Fibroblast of gingiva (primary cell): ENCODE data around the gene RIN2.

Experiments
- DNase-seq: peaks from one replicate; pipeline ENCODE4 v3.0.0-alpha.2; 2011; ENCODE audit warnings: low read depth

The RIN2 gene

GRCh38 chr20:19765266-19765665 is 7.2 kb downstream of the RIN2 start:
- no peak for DNase-seq

- no peak for DNase-seq
Measured at GRCh38 chr20:19765913-19766312, 7.9 kb downstream of the RIN2 start.

GRCh38 chr20:19767070-19767469 is 9.0 kb downstream of the RIN2 start:
- DNase-seq = no peak

GRCh38 chr20:19768325-19768842 is 10.3 kb downstream of the RIN2 start:
- DNase-seq = no peak

- no peak for DNase-seq
Measured at GRCh38 chr20:19769507-19769906, 11.4 kb downstream of the RIN2 start.

GRCh38 chr20:19770375-19770774 is 12.3 kb downstream of the RIN2 start:
- no peak for DNase-seq

GRCh38 chr20:19771031-19771430 is 13.0 kb downstream of the RIN2 start:
- no peak for DNase-seq

GRCh38 chr20:19773471-19773870 is 15.4 kb downstream of the RIN2 start:
- DNase-seq = no peak

- no peak for DNase-seq
Measured at GRCh38 chr20:19774135-19774933, 16.3 kb downstream of the RIN2 start.

- DNase-seq = no peak
Measured at GRCh38 chr20:19775353-19776253, 17.5 kb downstream of the RIN2 start.

GRCh38 chr20:19777315-19777714 is 19.3 kb downstream of the RIN2 start:
- no peak for DNase-seq

GRCh38 chr20:19777981-19778380 is 19.9 kb downstream of the RIN2 start:
- DNase-seq = no peak

- no peak for DNase-seq
Measured at GRCh38 chr20:19778404-19778803, 20.3 kb downstream of the RIN2 start.

GRCh38 chr20:19779634-19780033 is 21.6 kb downstream of the RIN2 start:
- DNase-seq = no peak

- no peak for DNase-seq
Measured at GRCh38 chr20:19780261-19780660, 22.2 kb downstream of the RIN2 start.

- no peak for DNase-seq
Measured at GRCh38 chr20:19781235-19781634, 23.2 kb downstream of the RIN2 start.

- no peak for DNase-seq
Measured at GRCh38 chr20:19782669-19783068, 24.6 kb downstream of the RIN2 start.

GRCh38 chr20:19783966-19784401 is 25.9 kb downstream of the RIN2 start:
- DNase-seq = peak; percentile 43

GRCh38 chr20:19784511-19785172 is 26.6 kb downstream of the RIN2 start:
- peak; percentile 70 for DNase-seq

- peak; percentile 75 for DNase-seq
Measured at GRCh38 chr20:19785173-19785982, 27.3 kb downstream of the RIN2 start.

- no peak for DNase-seq
Measured at GRCh38 chr20:19785983-19786285, 27.9 kb downstream of the RIN2 start.

GRCh38 chr20:19786311-19786710 is 28.3 kb downstream of the RIN2 start:
- DNase-seq = peak; percentile 95
